Astrocyte of the spinal cord (primary cell): Measurements from ENCODE around the gene CANX.

Experiments used
- DNase-seq: peaks from one replicate; pipeline ENCODE4 v3.0.0; 2011; ENCODE audit warnings: low read depth, low spot score
- H3K4me3 ChIP-seq: 2 replicates; pipeline ENCODE4 v1.5.1; 2011; ENCODE audit warnings: low read depth, mild to moderate bottlenecking, low read length, moderate library complexity
- in situ Hi-C: cut with HindIII; loops from 2 replicates; pipeline ENCODE4 v1.10.0; 2017; ENCODE audit warnings: low sequenced_read_pairs
- TF ChIP-seq, protein P1 (sequence below): IDR thresholded peaks from 2 replicates; pipeline ENCODE4 v1.5.1; 2012; ENCODE audit warnings: low read depth, mild to moderate bottlenecking, low read length, inconsistent platforms

Gene CANX

DNA sequence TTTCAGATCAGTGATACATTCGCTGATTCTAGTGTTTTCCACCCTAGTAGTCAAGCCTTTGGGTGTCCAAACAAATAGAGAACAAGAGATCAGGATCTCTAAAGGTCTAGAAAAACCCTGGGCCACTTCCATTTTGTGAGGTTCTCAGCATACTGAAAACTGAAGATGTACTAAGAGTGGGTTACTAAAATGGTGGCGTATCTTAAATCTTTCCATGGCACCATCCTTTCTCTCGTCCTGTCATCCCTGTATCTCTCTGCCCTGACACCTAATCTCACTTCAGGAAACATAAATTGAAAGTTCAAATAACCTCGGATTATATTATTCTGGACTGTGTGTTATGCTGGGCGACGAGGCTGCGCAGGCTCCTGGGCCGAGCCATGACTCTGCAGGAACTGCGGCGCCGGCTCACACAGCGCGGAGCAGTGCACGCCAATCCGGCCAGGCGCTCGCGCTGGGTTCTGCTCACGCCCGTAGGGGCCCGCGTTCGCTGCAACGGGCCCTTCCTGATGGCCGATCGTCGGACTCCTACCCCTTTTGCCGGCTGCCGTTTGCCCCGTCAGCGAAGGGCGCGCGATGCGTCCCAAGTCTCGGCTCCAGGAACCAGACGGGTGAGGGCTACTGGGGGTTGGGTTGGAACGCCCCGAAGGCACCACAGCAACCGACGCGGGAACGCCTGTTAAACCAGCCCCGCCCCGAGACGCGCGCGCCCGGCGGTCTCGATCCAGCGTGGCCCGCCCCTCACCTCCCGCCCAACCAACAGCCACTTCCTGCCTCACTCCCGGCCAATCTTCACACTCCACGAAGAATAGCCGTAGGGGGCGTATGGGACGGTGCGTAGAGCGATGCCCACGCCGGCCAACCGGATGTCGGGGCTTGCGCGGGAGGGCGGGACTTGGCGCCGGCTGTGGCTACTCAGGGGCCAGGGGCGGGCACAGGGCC is 503 bp upstream of the CANX start:
- peak; percentile 100 for DNase-seq
- peak overlapping the region; percentile 92 for H3K4me3 ChIP-seq
- TF ChIP-seq, protein P1, sequence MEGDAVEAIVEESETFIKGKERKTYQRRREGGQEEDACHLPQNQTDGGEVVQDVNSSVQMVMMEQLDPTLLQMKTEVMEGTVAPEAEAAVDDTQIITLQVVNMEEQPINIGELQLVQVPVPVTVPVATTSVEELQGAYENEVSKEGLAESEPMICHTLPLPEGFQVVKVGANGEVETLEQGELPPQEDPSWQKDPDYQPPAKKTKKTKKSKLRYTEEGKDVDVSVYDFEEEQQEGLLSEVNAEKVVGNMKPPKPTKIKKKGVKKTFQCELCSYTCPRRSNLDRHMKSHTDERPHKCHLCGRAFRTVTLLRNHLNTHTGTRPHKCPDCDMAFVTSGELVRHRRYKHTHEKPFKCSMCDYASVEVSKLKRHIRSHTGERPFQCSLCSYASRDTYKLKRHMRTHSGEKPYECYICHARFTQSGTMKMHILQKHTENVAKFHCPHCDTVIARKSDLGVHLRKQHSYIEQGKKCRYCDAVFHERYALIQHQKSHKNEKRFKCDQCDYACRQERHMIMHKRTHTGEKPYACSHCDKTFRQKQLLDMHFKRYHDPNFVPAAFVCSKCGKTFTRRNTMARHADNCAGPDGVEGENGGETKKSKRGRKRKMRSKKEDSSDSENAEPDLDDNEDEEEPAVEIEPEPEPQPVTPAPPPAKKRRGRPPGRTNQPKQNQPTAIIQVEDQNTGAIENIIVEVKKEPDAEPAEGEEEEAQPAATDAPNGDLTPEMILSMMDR = no peak
- in situ Hi-C loops = no loop called here

DNA sequence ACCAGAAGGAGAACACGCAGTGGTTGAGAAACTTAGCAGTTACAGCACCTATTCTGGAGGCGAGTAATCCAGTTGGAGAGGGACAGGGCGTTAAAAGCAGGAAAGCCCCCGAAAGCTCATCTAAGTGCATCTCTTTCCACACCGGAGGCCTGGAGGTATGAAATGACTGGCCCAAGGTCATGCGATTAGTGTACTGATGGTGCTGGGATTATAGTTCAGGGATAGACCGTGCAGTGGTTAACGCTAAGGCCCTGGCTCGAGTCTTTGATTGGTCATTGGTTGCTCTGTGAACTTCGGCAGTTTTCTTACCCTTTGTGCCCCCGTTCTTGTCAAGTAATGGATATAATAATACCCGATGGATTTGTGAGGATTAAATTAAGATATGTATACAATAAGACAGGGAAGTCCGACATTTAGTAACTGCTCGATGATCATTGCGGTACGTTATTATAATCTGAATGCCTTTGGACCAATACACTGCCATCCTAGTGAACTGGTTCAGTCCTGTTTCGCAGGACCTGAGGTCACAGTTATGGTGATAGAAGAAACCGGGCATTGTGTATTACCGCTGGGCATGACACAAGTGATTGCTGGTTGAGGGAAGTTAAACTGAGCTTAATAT is 960 bp downstream of the CANX start:
- TF ChIP-seq, protein P1 = no peak
- in situ Hi-C loops = no loop called here
- DNase-seq = peak; percentile 25
- peak overlapping the region; percentile 92 for H3K4me3 ChIP-seq

DNA sequence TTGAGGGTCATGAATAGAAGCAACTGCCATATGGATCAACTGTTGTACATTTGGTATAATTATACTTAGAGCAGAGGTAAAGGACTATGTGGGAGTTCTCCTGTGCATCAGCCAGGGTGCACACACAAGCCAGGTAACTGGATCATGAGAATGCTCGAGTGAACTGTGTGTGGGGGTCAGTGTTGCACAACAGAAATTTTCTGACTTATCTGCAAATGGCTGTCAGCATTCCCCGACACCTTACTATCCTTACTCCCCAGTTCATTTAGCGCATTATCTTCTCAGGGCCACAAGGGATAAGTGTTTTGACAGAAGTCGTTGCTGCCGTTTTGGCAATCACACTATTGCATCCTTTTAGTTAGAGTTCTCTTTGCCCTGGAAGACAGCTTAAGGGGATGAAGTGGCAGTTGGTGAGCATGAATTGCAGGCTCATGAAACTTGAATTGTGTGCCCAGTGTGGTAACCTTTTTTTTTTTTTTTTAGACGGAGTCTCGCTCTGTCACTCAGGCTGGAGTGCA is 1.7 kb downstream of the CANX start:
- TF ChIP-seq, protein P1 = no peak
- in situ Hi-C loops = no loop called here
- peak overlapping the region; percentile 92 for H3K4me3 ChIP-seq
- DNase-seq = no peak

DNA sequence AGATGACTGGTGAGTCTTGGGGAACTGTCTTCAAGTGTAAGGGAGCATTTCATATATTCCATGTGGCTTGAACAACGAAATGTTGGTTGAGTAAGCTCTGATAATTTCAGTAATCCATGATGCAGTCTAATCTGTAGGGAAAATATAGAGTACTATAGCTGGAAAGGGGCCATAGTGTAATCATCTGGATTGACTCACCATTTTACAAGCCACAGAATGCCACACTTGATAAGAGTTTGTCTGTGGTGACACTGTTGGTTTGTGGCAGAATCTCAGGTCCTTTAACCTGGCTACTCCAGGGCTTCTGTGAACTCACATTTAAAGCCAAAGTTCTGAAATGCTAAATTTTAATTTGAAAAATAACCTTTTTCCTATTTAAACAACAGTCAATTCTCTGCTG is 17.5 kb downstream of the CANX start:
- TF ChIP-seq, protein P1 = no peak
- H3K4me3 ChIP-seq = no peak overlapping the region
- no peak for DNase-seq
- in situ Hi-C loops = no loop called here

DNA sequence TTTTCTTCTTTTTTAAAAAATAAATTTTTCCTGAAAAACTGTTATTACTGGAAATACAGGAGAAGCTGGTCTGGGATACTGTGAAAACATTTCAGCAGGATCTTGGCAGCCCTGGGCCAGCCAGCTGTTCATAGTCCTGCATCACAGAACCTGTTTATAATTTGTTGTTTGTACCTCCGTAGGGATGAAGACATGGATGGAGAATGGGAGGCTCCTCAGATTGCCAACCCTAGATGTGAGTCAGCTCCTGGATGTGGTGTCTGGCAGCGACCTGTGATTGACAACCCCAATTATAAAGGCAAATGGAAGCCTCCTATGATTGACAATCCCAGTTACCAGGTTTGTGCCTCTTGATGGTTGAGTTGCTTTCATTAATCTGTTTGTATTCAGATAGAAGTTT is 21.5 kb downstream of the CANX start:
- DNase-seq = no peak
- H3K4me3 ChIP-seq = no peak overlapping the region
- in situ Hi-C loops = no loop called here
- TF ChIP-seq, protein P1 = no peak

DNA sequence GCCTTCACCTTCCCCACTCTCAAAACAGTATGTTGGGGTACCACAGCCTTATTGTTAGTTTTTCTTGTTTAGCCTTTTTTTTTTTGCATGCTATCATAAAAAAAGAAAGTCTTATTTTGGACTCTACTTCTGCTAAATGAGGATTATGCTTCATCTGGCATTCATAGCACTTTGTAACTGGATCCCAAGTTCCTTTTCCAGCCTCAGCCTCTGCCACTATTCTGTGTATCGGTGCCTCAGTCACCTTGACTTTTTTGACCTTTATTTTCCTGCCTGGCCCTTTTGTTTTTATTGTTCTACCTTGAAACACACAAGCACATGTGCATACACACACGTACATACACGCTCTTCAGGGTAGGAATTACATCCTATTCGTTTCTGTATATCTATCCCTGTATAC is 25.4 kb downstream of the CANX start:
- in situ Hi-C loops = no loop called here

More for the DNA sequence above, 25.4 kb downstream of the CANX start:
- H3K4me3 ChIP-seq = no peak overlapping the region
- no peak for DNase-seq
- TF ChIP-seq, protein P1 = no peak
